Measurements from ENCODE around the gene CCT8. TPM values are rescaled to one million over a fixed set of nuclear protein-coding genes. Genes with fewer than 3 reads are reported as not detected.

Gene CCT8
- total and polyA plus RNA-seq, 2 experiments from 2014 or later: 304 to 329 TPM

DNA sequence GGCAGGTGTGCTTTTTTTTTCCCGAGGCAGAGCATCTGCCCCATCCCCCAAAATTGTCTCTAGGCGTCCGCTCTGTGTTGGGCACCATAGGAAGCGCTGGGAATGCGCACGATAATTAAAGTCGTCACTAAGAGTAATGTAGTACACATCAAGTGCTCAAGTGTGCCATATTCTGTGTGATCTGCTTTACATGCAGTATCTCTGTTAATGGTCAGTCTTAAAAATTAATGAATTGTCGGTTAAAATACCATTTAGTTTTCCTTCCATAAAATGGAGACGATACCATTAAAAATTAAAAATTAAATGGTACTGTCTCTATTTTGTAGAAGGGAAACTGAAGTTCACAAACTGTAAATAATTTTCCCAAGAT is 544 bp upstream of the CCT8 start:
- DNase-seq (ENCODE audit: low spot score) (no peak), ATAC-seq (peak; percentile 25)
- Histone ChIP-seq H3K79me2 (replicated peaks; ENCODE audit: insufficient read depth) (peaks cover 44% of the 10 kb centered on the region), H3F3A (replicated peaks; ENCODE audit: low read depth) (no peaks in the 10 kb centered on the region; the same call in 1 of the 2 replicates), H3K9me2 (ENCODE audit: insufficient read depth) (0 out of 2 replicates have a peak, but pooled peaks cover 4% of the 10 kb centered on the region), H4K20me1 (replicated peaks; ENCODE audit: insufficient read depth) (peaks cover 32% of the 10 kb centered on the region), H3K4me3 (peak overlapping the region; percentile 96), H3K4me1 (ENCODE audit: insufficient read depth) (peaks cover 15% of the 10 kb centered on the region), H2AFZ (peak overlapping the region; percentile 21; the same call in 1 of the 2 replicates), H3K27ac (ENCODE audit: low read depth) (peak overlapping the region; percentile 69; the same call in 1 of the 2 replicates), H3K36me3 (ENCODE audit: insufficient read depth) (peaks cover 8% of the 10 kb centered on the region; the same call in 1 of the 2 replicates), H3K4me2 (peak overlapping the region; percentile 84), H3K27me3 (ENCODE audit: insufficient read depth) (no peaks in the 10 kb centered on the region)
- TF ChIP-seq, protein P1, sequence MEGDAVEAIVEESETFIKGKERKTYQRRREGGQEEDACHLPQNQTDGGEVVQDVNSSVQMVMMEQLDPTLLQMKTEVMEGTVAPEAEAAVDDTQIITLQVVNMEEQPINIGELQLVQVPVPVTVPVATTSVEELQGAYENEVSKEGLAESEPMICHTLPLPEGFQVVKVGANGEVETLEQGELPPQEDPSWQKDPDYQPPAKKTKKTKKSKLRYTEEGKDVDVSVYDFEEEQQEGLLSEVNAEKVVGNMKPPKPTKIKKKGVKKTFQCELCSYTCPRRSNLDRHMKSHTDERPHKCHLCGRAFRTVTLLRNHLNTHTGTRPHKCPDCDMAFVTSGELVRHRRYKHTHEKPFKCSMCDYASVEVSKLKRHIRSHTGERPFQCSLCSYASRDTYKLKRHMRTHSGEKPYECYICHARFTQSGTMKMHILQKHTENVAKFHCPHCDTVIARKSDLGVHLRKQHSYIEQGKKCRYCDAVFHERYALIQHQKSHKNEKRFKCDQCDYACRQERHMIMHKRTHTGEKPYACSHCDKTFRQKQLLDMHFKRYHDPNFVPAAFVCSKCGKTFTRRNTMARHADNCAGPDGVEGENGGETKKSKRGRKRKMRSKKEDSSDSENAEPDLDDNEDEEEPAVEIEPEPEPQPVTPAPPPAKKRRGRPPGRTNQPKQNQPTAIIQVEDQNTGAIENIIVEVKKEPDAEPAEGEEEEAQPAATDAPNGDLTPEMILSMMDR (conservative IDR thresholded peaks at IDR 0.05; ENCODE audit: low read depth in 2 of 2): no peak
- TF ChIP-seq JUNB (IDR thresholded peaks at IDR 0.05; ENCODE audit: unreplicated experiment) (no peak), CREB1 (CRISPR knock-in tag; IDR thresholded peaks at IDR 0.05; ENCODE audit: low read depth) (no peak), STAT1 (IDR thresholded peaks at IDR 0.05; ENCODE audit: unreplicated experiment) (no peak), EZH2phosphoT487 (IDR thresholded peaks at IDR 0.05; ENCODE audit: unreplicated experiment) (no peak), ZNF331 (CRISPR knock-in tag; IDR thresholded peaks at IDR 0.05; ENCODE audit: low read depth) (no peak)
- Mint-ChIP-seq H3K27ac (peak overlapping the region; percentile 100), H3K4me3 (peak overlapping the region; percentile 100), H3K36me3 (ENCODE audit: low read depth) (peaks cover 21% of the 10 kb centered on the region), H3K4me1 (peaks cover 16% of the 10 kb centered on the region), H3K9me3 (no peaks in the 10 kb centered on the region; the same call in 2 of the 3 replicates), H3K27me3 (ENCODE audit: insufficient read depth, low read depth, poor library complexity) (peaks cover 15% of the 10 kb centered on the region)

DNA sequence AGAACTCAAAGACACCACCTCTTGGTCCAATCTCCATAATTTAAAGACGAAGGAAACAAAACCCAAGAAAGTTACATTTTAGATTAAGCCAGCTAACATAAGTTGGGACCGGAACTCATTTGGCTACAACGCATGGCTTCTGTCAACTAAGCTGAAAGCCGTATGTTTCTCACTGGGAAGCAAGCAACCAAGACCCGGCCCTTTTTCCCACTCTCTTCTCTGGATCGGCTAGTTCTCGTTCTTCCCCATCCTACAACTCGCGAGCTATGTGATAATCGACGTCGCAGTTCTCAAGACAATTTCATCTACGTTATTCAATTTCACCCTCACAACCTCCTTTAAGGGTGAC is 601 bp downstream of the CCT8 start:
- Histone ChIP-seq H3K79me2 (replicated peaks; ENCODE audit: insufficient read depth) (peaks cover 56% of the 10 kb centered on the region), H3K4me3 (peak overlapping the region; percentile 96), H3K9me2 (ENCODE audit: insufficient read depth) (no peaks in the 10 kb centered on the region), H3K27me3 (ENCODE audit: insufficient read depth) (no peaks in the 10 kb centered on the region), H3K4me1 (ENCODE audit: insufficient read depth) (peaks cover 10% of the 10 kb centered on the region; the same call in 1 of the 2 replicates), H2AFZ (no peak overlapping the region), H3K4me2 (peak overlapping the region; percentile 95), H3F3A (replicated peaks; ENCODE audit: low read depth) (no peaks in the 10 kb centered on the region; the same call in 1 of the 2 replicates), H3K36me3 (ENCODE audit: insufficient read depth) (peaks cover 18% of the 10 kb centered on the region), H4K20me1 (replicated peaks; ENCODE audit: insufficient read depth) (peaks cover 34% of the 10 kb centered on the region), H3K27ac (ENCODE audit: low read depth) (peak overlapping the region; percentile 77)
- Mint-ChIP-seq H3K27me3 (ENCODE audit: insufficient read depth, low read depth, poor library complexity) (peaks cover 15% of the 10 kb centered on the region), H3K4me1 (peaks cover 16% of the 10 kb centered on the region), H3K9me3 (no peaks in the 10 kb centered on the region; the same call in 2 of the 3 replicates), H3K36me3 (ENCODE audit: low read depth) (peaks cover 31% of the 10 kb centered on the region), H3K27ac (peak overlapping the region; percentile 100), H3K4me3 (peak overlapping the region; percentile 100)
- ATAC-seq (peak; percentile 6), DNase-seq (ENCODE audit: low spot score) (peak; percentile 47)
- TF ChIP-seq JUNB (IDR thresholded peaks at IDR 0.05; ENCODE audit: unreplicated experiment): no peak
- TF ChIP-seq POLR2AphosphoS5 (IDR thresholded peaks at IDR 0.05; ENCODE audit: low read depth): no peak
- TF ChIP-seq, protein P1 (conservative IDR thresholded peaks at IDR 0.05; ENCODE audit: low read depth in 2 of 2): no peak
- no peak for TF ChIP-seq NANOG (IDR thresholded peaks at IDR 0.05; ENCODE audit: borderline replicate concordance)
- no peak for TF ChIP-seq EZH2 (IDR thresholded peaks at IDR 0.05; ENCODE audit: low read depth, unreplicated experiment)
- TF ChIP-seq, protein P2, sequence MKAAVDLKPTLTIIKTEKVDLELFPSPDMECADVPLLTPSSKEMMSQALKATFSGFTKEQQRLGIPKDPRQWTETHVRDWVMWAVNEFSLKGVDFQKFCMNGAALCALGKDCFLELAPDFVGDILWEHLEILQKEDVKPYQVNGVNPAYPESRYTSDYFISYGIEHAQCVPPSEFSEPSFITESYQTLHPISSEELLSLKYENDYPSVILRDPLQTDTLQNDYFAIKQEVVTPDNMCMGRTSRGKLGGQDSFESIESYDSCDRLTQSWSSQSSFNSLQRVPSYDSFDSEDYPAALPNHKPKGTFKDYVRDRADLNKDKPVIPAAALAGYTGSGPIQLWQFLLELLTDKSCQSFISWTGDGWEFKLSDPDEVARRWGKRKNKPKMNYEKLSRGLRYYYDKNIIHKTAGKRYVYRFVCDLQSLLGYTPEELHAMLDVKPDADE (IDR thresholded peaks at IDR 0.05): no peak
- no peak for TF ChIP-seq CREB1 (CRISPR knock-in tag; IDR thresholded peaks at IDR 0.05; ENCODE audit: low read depth)
- no peak for TF ChIP-seq ZNF331 (CRISPR knock-in tag; IDR thresholded peaks at IDR 0.05; ENCODE audit: low read depth)
- TF ChIP-seq STAT1 (IDR thresholded peaks at IDR 0.05; ENCODE audit: unreplicated experiment): no peak
